NCI-H187 (cell line): ENCODE data around the gene CAPS.
"Not testable (repeated sequence)": the region's sequence is repeated elsewhere in the genome, so short reads cannot be mapped to it uniquely, and the experiment has no call there.

Experiments used
- DNase-seq, 2 experiments: peaks; one replicate each; lab custom pipeline; 2025; lab: John Stamatoyannopoulos, UW

The CAPS gene

DNA sequence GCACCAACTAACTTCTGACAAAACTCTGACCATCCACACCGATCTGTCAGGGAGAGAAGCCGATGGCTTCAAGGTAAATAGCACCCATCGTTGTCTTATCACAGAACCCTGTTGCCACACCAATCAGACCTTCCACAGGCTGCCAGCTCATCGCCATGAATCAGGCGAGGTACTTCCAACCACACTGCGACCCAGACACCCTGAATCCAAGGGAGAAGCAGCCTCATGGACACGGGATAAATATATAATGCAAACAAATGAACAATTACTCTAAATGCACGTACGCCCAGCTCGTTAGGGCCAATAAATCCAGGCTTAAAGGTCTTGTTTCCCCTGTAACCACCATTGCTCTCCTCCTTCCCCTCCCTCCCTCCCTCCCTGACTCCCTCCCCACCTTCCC lies 43.1 kb downstream of the CAPS start:
- DNase-seq = no peak

DNA sequence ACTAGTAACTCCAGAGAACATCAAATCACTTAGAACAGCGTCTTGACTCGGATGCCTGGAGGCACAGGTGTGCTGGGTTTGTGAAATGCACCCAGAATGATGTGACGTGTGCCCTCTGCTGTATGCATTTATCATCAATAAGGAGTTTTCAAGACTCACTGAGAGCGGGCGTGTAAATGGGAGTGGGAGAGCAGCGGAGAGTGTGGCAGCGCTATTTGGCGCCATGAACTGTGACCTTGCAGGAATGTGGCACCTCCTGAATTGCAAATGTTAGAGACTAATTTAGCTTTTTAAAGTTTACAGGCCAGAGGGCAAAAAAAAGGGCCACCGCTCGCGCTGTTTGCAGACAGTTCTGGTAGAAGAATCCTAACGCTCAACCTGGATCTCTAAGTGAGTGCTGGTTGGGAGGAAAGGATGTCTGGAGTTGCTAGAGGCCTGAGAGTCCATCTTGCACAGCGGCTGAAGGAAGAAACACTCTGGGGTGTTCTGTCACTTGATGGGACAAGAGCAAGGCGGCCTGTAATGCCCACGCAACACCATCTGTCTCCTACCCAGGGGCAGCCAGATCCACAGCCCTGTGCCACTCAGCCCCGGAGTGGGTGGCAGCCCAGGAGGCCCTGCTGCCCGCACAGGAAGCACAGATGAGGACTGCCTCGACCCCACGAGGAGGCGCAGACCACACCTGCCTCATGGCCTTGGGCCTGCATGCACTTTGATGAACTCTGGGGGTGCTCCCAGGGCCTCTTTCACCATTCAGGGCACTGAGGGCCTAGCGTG lies 44.2 kb downstream of the CAPS start:
- no peak for DNase-seq

DNA sequence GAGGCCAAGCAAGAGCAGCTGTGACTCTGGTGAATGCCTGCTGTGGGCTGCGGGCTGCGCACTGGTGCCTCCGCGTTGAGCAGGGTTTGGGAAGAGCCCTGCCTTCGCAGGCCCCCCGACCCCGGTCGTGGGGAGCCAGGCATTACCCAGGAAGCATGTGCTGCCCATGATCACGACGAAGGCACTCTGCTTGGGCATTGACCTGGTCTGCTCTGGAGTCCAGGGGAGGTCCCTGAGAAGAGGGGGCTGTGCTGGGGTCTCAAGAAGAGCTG lies 44.7 kb downstream of the CAPS start:
- no peak for DNase-seq

DNA sequence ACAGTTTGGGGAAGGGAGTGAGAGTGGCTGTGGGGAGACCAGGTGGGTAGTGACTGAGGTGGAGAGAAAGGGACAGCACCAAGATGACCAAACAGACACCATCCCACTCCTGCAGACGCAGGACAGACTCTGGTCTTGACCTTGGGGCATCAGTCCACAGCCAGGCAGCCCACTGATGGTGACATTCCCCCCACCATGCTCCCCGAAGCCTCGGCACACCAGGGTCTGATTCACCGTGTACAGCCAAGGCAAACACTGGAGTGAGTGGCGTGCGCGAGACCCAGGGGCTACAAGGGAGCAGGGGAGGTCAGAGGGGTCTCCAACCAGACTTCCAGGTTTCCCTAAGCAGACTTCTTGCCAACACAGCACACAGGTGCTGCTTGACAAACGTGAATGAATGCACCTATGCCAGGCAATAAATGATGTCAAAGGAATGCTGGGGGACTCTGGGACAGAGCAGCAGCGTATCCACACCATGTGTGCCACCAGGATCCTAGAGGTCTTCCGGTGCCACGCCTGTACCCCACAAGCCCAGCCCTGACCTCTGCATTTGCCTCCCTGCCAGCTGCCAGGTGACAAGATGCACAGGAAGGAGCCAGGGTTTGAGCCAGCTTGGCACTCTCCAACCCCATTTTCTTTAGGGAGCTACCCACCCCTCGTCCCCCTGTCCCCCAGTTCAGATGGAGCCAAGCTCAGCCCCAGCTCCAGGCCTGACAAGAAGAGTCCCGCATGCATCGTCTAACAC lies 45.4 kb downstream of the CAPS start:
- no peak for DNase-seq

DNA sequence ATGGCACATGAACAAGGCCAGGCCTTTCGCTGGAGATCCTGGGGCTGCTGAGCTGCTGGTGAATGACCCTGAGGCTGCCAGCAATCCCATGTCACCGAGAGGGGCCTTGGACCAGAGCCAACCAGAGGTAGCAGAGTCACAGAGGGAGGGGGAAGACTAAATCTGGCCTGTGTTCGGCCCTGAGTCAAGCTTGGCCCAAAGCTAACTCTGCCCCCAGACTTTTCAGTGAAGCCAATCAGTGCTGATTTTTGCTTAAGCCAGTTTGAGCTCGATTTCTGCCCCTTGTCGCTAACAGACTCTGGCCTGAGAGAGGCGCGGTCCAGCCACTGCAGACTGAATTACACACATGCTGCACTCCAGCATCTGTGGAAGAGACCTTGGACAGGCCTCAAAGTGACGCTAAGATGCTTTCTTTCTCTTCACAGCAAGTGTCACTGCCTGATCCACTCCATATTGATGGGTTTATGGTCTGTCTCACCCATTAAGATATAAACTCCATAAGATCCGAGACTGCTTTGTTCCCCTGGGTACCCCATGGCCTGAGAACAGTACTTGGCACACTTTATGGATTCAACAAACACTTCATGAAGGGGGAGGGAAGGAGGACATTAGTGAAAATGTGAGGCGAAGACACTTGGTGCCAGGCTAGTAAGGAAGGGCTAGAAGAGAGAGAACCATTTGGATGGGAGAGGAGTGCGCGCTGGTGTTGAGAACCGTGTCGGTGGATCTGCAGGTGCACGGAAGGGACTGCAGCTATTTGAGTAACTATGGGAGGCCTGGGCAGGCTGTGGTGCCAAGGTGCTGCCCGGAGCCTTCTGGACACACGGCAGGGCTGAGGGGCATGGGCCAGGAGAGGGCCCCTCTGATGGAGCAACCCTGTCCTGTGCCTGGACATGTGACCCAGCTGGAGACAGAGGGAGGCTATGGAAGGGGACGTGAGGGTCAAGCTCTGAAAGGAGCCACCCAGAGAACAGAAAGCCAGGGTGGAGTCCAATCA lies 46.2 kb downstream of the CAPS start:
- DNase-seq = peak in 1 of 2 experiments; percentile 21

DNA sequence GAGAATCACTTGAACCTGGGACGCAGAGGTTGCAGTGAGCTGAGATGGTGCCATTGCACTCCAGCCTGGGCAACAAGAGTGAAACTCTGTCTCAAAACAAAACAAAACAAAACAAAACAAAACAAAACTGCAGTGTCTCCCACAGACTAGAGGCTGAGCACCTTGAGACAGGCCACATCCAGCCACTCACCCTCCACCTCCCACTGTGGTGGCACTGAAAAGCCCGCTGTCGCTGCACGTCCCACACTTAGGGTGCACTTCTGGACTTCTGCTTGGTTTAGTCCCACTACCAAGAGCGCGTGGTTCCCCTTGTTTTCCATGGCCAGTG lies 47.6 kb downstream of the CAPS start:
- DNase-seq = not testable (repeated sequence)

- peak; percentile 11 to 61 for DNase-seq
These were observed 48.2 kb downstream of the CAPS start for GRCh38 chr19:5961969-5962945.

DNA sequence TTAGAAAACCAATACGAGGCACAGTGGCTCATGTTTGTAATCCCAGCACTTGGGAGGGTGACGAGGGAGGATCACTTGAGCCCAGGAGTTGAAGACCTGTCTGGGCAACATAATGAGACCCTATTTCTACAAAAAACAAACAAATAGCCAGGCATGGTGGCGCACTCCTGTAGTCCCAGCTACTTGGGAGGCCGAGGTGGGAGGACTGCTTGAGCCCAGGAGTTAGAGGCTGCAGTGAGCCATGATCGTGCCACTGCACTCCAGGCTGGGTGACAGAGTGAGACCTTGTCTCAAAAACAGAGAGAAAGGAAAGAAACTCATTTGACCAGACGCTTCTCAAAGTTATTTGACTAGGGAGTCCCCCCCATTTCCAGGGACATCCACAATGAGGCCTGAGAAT lies 49.2 kb downstream of the CAPS start:
- DNase-seq = not testable (repeated sequence)

DNA sequence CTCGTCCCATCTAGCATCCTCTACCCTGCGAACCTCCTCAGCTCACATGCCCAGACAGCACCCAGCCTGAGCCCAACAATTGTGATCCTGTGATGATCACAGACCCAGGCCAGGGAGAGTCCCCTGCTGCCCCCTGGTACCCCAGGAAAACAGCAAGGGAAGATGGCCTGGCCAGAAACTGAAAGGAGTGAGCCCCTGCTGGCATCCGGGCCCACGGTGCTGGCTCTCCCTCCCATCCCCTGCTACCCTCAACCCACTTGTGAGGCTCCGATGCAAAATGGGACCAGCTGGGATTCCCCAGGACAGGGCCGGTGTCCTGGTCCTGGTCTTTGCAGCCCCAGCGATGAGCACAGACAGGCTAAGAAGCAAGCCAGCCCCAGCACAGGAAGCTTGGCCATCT lies 49.8 kb downstream of the CAPS start:
- DNase-seq = no peak

- no peak for DNase-seq
These were observed 50.9 kb downstream of the CAPS start for GRCh38 chr19:5964816-5965565.
